ENCODE results near the gene WDR77.

- TF ChIP-seq, protein P1, sequence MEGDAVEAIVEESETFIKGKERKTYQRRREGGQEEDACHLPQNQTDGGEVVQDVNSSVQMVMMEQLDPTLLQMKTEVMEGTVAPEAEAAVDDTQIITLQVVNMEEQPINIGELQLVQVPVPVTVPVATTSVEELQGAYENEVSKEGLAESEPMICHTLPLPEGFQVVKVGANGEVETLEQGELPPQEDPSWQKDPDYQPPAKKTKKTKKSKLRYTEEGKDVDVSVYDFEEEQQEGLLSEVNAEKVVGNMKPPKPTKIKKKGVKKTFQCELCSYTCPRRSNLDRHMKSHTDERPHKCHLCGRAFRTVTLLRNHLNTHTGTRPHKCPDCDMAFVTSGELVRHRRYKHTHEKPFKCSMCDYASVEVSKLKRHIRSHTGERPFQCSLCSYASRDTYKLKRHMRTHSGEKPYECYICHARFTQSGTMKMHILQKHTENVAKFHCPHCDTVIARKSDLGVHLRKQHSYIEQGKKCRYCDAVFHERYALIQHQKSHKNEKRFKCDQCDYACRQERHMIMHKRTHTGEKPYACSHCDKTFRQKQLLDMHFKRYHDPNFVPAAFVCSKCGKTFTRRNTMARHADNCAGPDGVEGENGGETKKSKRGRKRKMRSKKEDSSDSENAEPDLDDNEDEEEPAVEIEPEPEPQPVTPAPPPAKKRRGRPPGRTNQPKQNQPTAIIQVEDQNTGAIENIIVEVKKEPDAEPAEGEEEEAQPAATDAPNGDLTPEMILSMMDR (conservative IDR thresholded peaks at IDR 0.05; ENCODE audit: low read depth, low read length), result no peak
- TF ChIP-seq EZH2 (IDR thresholded peaks at IDR 0.05; ENCODE audit: borderline replicate concordance, low read depth, low read length, poor library complexity, severe bottlenecking), result no peak
These were observed 28.7 kb downstream of the WDR77 start for GRCh38 chr1:111420377-111420776.

Measured in A673 (cell line).